Kidney (tissue), 14 donors: Measurements from ENCODE around the gene SPATA16. TPM values are rescaled to one million over a fixed set of nuclear protein-coding genes. Genes with fewer than 3 reads are reported as not detected.
"Not testable (repeated sequence)": the region's sequence is repeated elsewhere in the genome, so short reads cannot be mapped to it uniquely, and the experiment has no call there.

Experiments used
- DNase-seq, 5 donors: peaks; one replicate each; pipeline ENCODE4 v3.0.0-alpha.2; 2013 to 2020
- FAIRE-seq: peaks from 2 replicates; lab custom pipeline; 2012; peaks lifted over from hg19 to GRCh38; lab: Jason Lieb, UNC
- H3K27ac ChIP-seq, 2 donors: one replicate each; pipeline ENCODE4 v1.7.0; 2013; ENCODE audit warnings: low read depth in 2 of 2, low read length in 2 of 2, inconsistent platforms in 1 of 2
- H3K27me3 ChIP-seq: one replicate; pipeline ENCODE4 v1.7.1; 2013; ENCODE audit warnings: low read length, inconsistent platforms; ENCODE audit not compliant: control insufficient read depth, insufficient read depth
- H3K36me3 ChIP-seq, 3 donors: one replicate each; pipeline versions ENCODE4 v1.7.0 to v1.7.1; 2013; ENCODE audit warnings: low read length in 3 of 3, control low read depth in 1 of 3, inconsistent platforms in 1 of 3; ENCODE audit not compliant: insufficient read depth in 3 of 3, control insufficient read depth in 2 of 3
- H3K4me1 ChIP-seq, 3 donors: one replicate each; pipeline versions ENCODE4 v1.7.0 to v1.7.1; 2013; ENCODE audit warnings: low read length in 3 of 3, inconsistent platforms in 1 of 3, low read depth in 1 of 3; ENCODE audit not compliant: control insufficient read depth in 2 of 3, insufficient read depth in 2 of 3
- H3K4me3 ChIP-seq, 3 donors: one replicate each; pipeline versions ENCODE4 v1.7.0 to v1.8.1; 2013; ENCODE audit warnings: low read length in 3 of 3, control low read depth in 1 of 3, inconsistent platforms in 1 of 3
- H3K9ac ChIP-seq, 3 donors: one replicate each; pipeline versions ENCODE4 v1.7.0 to v1.7.1; 2013; ENCODE audit warnings: low read length in 3 of 3, control low read depth in 1 of 3, inconsistent platforms in 1 of 3
- H3K9me3 ChIP-seq, 3 donors: one replicate each; pipeline versions ENCODE4 v1.7.0 to v1.7.1; 2013; ENCODE audit warnings: low read length in 3 of 3, control low read depth in 1 of 3, inconsistent platforms in 1 of 3; ENCODE audit not compliant: control insufficient read depth in 2 of 3, insufficient read depth in 1 of 3
- CTCF ChIP-seq: IDR thresholded peaks from 3 replicates; pipeline ENCODE4 v1.5.1; 2012; ENCODE audit warnings: mild to moderate bottlenecking, moderate library complexity, borderline replicate concordance; ENCODE audit not compliant: insufficient read depth; ENCODE audit errors: extremely low read depth
- intact Hi-C: fragments of 100-400 bp; cut with DNase I; formaldehyde crosslinking; loops from one replicate; pipeline ENCODE4 v1.11.1; 2022
- polyA plus RNA-seq: library from polyadenylated mRNA; stranded (reverse); fragments of 350-450 nt; fragmentation: Illumina TruSeq; extraction: RNeasy Lipid Tissue Mini Kit (QIAGEN cat#74804); gene quantifications from one replicate; pipeline ENCODE4 v1.2.3, GENCODE V29; 2014; ENCODE audit warnings: low read depth, low replicate concordance; ENCODE audit not compliant: insufficient read depth
- total RNA-seq: library from RNA; stranded (reverse); fragmentation: NEBNext Ultra II Directional; extraction: Animal tissue kit (Norgen Biotek cat#: 25700); gene quantifications from one replicate; pipeline ENCODE4 v1.2.1, GENCODE V29; 2021
- donor health status: control.
- donor health status: control.
- donor health status: control.
- donor health status: control.
- donor health status: control.
- donor health status: DM: yes; HTN: yes; CAD: no.
- donor health status: Normal renal cell carcinoma (clear cell type).

The SPATA16 gene
- total and polyA plus RNA-seq, 2 donors from 2014 or later, result 0.17 TPM; not detected in 1

- DNase-seq, result peak in 1 of 5 donors; percentile 17
- no peak for FAIRE-seq
- Histone ChIP-seq H3K27ac (no peak overlapping the region), H3K36me3 (no peaks in the 10 kb centered on the region), H3K4me3 (no peak overlapping the region), H3K9me3 (no peaks in the 10 kb centered on the region), H3K9ac (no peak overlapping the region), H3K4me1 (no peaks in the 10 kb centered on the region), H3K27me3 (no peaks in the 10 kb centered on the region)
- TF ChIP-seq CTCF, result no peak
- intact Hi-C loops, result no loop called here
These were observed 272.3 kb downstream of the SPATA16 start for GRCh38 chr3:172868582-172869200.

- H3K36me3 ChIP-seq, H3K9me3 ChIP-seq, H3K27me3 ChIP-seq, H3K9ac ChIP-seq, intact Hi-C loops, H3K27ac ChIP-seq, H3K4me1 ChIP-seq, H3K4me3 ChIP-seq, FAIRE-seq: not testable (repeated sequence)
- DNase-seq, result peak in 1 of 5 donors; percentile 70
These were observed 274.2 kb downstream of the SPATA16 start for GRCh38 chr3:172866726-172867350.

DNA sequence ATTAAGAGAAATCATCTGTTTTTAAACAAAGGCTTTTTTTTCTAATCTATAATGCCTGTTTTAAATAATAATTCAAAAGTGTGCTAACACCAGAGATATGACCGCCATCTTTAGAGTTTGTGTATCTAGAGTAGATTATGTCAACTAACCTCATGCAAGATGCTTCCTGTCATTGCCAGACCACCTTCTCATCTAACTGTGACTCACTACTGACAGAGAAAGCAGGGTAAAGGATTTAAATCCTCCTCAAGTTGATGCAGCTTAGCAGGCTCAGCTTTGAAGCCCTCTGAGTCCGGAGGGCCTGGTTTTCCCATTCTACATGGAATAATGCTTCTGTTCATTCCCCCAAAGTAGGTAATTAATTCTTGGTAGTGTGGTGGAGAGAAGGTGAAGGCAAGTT, 282.0 kb downstream of the SPATA16 start:
- no peak overlapping the region for H3K9ac ChIP-seq
- no peaks in the 10 kb centered on the region for H3K27me3 ChIP-seq
- H3K27ac ChIP-seq, result no peak overlapping the region
- DNase-seq, result no peak
- no peaks in the 10 kb centered on the region for H3K4me1 ChIP-seq
- intact Hi-C loops, result no loop called here
- FAIRE-seq, result no peak
- no peaks in the 10 kb centered on the region for H3K9me3 ChIP-seq
- H3K4me3 ChIP-seq, result no peak overlapping the region
- no peak for TF ChIP-seq CTCF
- H3K36me3 ChIP-seq, result no peaks in the 10 kb centered on the region

GRCh38 chr3:172856795-172857742, 284.0 kb downstream of the SPATA16 start:
- FAIRE-seq (peak; percentile 74), DNase-seq (peak in 3 of 5 donors; percentile 22 to 70 (median 46))
- H3K9ac ChIP-seq, result no peak overlapping the region
- H3K4me1 ChIP-seq, result no peaks in the 10 kb centered on the region
- H3K9me3 ChIP-seq, result no peaks in the 10 kb centered on the region
- no peak overlapping the region for H3K27ac ChIP-seq
- no peaks in the 10 kb centered on the region for H3K27me3 ChIP-seq
- no peak for TF ChIP-seq CTCF
- no peaks in the 10 kb centered on the region for H3K36me3 ChIP-seq
- intact Hi-C loops, result no loop called here
- no peak overlapping the region for H3K4me3 ChIP-seq
